ENCODE data around the gene PUS3.

GRCh38 chr11:125892071-125892470 lies 10.9 kb downstream of the PUS3 start:
- no peak for TF ChIP-seq CTCF (conservative IDR thresholded peaks at IDR 0.05)
- no peak for TF ChIP-seq EZH2 (IDR thresholded peaks at IDR 0.05; ENCODE audit: low read depth)
